GM21529 (cell line): ENCODE results near the gene MCTP2.
A peak's percentile ranks its signal among the peaks of the same experiment; 100 is the strongest.

Experiments
- ATAC-seq: cut with Tn5 transposase; IDR thresholded peaks from one replicate; pipeline ENCODE4 v1.9.1; 2021; ENCODE audit not compliant: unreplicated experiment

Gene MCTP2

GRCh38 chr15:94381384-94381783, 150.0 kb downstream of the MCTP2 start:
- no peak for ATAC-seq

- ATAC-seq: no peak
These were observed 151.7 kb downstream of the MCTP2 start for GRCh38 chr15:94383041-94383440.

GRCh38 chr15:94383706-94384105, 152.3 kb downstream of the MCTP2 start:
- ATAC-seq: no peak

GRCh38 chr15:94385441-94385840, 154.1 kb downstream of the MCTP2 start:
- ATAC-seq: no peak

- no peak for ATAC-seq
These were observed 155.0 kb downstream of the MCTP2 start for GRCh38 chr15:94386351-94386750.

- ATAC-seq: no peak
These were observed 156.1 kb downstream of the MCTP2 start for GRCh38 chr15:94387442-94387841.

GRCh38 chr15:94387849-94388441, 156.6 kb downstream of the MCTP2 start:
- no peak for ATAC-seq

DNA sequence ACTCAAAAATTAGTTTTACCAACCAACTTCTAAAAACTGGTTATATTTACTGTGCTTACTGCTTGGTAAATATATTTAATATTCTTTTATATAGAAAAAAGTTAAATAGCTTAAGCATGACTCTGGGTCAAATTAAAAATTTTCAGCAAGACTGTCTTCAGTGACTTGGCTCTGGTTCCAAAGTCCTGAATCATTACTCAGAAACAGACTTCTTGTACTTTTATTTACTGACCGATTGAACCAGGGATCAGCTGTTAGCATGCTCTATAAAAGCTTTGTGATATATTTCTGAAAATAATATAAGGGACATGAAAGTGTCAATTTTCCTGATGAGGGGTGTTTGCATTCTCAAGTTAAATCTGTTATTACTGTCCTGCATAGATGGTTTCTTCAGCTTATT, 164.3 kb downstream of the MCTP2 start:
- ATAC-seq: no peak

DNA sequence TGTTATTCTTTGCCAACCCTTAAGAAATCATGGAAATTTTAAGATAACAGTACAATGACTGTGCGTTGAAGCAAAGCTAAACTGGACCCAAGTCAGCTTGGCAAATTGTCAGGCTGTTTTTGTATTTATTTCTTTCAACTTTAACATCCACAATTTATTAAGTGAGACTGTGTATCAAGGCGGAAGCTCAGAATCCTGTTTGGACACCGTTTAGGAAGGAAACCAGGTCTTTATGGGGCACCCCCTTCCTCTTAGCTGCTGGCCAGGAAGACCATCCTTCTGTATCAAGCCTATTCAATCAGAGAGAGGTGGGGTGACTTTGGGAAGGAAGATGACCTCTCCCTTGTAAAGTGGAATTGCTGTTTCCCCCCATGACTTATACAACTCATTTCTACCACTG, 166.0 kb downstream of the MCTP2 start:
- ATAC-seq: no peak

DNA sequence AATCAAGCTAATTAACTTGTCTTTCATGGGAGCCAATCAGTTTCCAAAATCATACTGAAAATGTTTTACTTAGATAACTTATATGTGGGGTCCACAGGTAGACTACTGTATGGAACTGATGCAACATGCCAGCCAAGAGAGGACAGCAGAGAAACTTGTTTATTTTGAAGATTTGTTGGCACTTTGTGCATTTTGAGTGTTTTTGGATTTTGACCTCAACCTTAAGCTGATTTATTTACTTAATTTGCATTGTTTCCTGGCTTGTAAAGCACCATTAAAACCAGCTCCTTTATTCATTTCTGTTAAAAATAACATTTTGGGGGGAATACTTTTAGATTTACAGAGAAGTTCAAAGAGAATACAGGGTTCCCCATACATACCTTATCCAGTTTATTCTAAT, 166.6 kb downstream of the MCTP2 start:
- ATAC-seq: no peak

- no peak for ATAC-seq
These were observed 169.4 kb downstream of the MCTP2 start for GRCh38 chr15:94400526-94401298.

- ATAC-seq: no peak
These were observed 172.0 kb downstream of the MCTP2 start for GRCh38 chr15:94403331-94403730.

- ATAC-seq: no peak
These were observed 173.4 kb downstream of the MCTP2 start for GRCh38 chr15:94404733-94405283.

DNA sequence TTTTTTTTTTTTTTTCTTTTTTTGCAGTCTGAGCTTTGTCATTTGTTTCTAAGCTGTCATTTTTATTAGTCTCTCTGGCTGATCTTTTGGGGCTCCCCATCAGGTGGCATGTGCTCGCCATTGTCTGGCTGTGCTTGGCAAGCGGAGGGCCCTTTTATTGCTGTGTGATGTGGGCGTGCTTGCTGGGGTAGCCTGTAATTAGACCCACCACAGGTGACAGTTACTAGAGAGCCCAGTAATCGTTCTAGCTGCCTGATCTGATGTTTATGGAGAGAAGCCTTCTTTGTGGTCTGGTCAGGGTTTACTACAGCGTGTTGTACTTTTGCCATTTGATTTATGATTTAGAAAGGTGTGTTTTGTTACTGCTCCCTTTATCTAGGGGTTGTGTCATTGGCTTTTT, 179.9 kb downstream of the MCTP2 start:
- no peak for ATAC-seq

DNA sequence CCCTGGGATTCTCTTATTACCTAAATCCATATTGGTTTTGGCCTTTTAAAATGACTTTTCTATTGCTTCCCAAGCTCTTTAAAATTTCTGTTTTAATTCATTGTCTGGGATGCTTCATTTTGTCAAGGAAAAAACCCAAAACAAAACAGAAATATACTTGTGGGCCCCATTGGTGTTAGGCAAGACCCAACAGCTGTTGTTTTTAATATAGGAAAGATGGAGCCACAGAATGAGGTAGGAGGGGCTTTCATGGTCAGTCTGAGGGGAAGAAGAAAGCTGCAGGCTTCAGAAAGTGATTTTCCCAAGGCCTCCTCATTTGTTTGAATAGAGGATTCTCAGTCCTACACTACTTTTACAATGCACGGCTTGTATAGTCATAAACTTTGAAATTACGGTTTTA, 180.5 kb downstream of the MCTP2 start:
- ATAC-seq: no peak

- peak; percentile 60 for ATAC-seq
These were observed 181.8 kb downstream of the MCTP2 start for GRCh38 chr15:94412979-94413746.

GRCh38 chr15:94414916-94415315, 183.6 kb downstream of the MCTP2 start:
- no peak for ATAC-seq

DNA sequence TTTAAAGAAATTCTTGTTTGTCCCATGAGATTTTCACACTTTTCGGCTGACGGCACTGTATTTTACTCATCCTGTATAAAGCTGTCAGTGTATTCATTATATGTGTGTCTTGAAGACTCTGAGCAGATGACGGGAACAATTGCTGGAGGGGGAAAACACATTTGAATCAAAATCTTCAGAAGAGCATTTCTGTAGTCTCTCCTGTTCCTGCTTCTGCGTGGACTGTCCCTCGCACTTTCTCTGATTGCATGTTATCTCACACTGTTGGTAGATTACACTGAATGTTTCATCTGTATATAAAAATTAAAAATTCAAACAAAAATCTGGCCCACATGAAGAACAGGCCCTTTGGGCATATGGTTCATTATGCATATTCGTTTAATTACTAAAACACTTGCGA, 184.9 kb downstream of the MCTP2 start:
- no peak for ATAC-seq

DNA sequence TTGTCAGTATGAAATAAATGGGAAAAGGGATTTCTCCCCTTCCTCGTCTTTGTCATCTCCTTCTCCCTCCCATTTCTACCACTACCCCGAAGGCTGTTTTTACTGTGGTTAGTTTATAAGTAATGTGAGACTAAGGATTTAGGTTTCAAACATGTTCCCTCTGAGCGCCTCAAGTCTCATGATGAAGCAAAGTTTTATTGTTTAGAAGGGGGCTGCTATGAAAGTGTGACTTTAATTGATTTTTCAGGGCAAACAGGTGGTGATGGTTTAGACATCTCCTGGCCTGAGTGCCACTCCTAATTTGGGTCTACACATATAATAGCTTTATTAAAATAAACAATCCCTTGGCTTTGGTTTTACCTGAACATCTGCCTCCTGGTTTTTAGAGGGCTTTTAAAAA, 185.5 kb downstream of the MCTP2 start:
- ATAC-seq: no peak

DNA sequence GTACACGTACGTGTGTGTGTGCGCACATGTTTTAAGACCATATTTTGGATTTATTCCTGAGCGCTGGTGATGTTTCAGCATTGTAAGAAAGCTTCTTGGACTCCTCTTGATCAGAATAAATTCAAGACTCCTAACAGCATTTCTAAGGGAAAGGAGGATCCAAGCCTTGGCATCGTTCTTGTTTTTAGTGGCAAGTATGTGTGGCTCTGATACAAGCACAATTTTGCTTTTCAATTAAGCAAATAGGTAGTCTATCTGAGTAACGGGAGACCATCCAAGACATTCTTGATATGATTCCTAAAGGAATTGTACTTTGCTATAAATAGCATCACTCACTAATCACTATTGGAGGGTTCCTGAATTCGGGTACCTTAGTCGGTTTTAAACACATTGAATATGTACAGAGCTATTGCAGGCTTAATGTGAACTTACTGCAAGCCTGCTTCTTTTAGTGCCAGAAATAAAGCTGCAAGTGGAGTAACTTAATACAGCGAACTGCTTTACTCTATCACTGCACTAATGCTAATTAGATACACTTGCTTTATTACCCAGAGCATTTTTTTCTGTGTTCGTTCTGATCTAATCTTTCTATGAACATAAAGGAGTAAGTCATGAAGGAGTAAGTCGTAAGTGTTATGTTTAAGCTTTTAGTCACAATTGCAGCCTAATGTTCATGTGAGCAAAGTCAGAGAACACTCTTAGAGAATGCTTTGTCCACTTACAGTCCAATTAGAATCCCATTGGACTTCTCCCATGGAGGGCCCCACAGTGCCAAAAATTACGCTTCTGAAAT, 186.3 kb downstream of the MCTP2 start:
- ATAC-seq: no peak

GRCh38 chr15:94421706-94422105, 190.3 kb downstream of the MCTP2 start:
- ATAC-seq: no peak
